Calu3 (cell line): ENCODE measurements around the gene WWTR1. TPM values are rescaled to one million over a fixed set of nuclear protein-coding genes. Genes with fewer than 3 reads are reported as not detected.
A peak's percentile ranks its signal among the peaks of the same experiment; 100 is the strongest.

Experiments
- BruUV-seq: library from RNA; stranded (reverse); fragments of 400-500 nt; replicated peaks from 2 replicates; lab custom pipeline; 2021; lab: Mats Ljungman, UMichigan
- CTCF ChIA-PET: fragments of 300-600 bp; sonication (Branson Sonifier 250); formaldehyde crosslinking; loops from one replicate; lab custom pipeline; 2022; ENCODE audit warnings: antibody characterized with exemption; lab: Charles Lee
- DNase-seq: peaks from one replicate; pipeline ENCODE4 v3.0.0; 2022
- H3K27ac Mint-ChIP-seq: one replicate; pipeline ENCODE4 v1.8.0; 2022; ENCODE audit warnings: mixed read lengths; ENCODE audit not compliant: unreplicated experiment
- H3K27me3 Mint-ChIP-seq: one replicate; pipeline ENCODE4 v1.8.0; 2022; ENCODE audit warnings: mixed read lengths; ENCODE audit not compliant: unreplicated experiment
- H3K36me3 Mint-ChIP-seq: one replicate; pipeline ENCODE4 v1.8.0; 2022; ENCODE audit warnings: mild to moderate bottlenecking, moderate library complexity, mixed read lengths; ENCODE audit not compliant: insufficient read depth, unreplicated experiment
- H3K4me1 Mint-ChIP-seq: one replicate; pipeline ENCODE4 v1.8.0; 2022; ENCODE audit warnings: mild to moderate bottlenecking, low read depth, mixed read lengths; ENCODE audit not compliant: unreplicated experiment
- H3K4me3 Mint-ChIP-seq: one replicate; pipeline ENCODE4 v1.8.0; 2022; ENCODE audit warnings: mild to moderate bottlenecking, low read depth, moderate library complexity, mixed read lengths; ENCODE audit not compliant: unreplicated experiment
- H3K9me3 Mint-ChIP-seq: one replicate; pipeline ENCODE4 v1.8.0; 2022; ENCODE audit warnings: low read depth, mixed read lengths; ENCODE audit not compliant: unreplicated experiment
- CTCF ChIP-seq: fragments of 200-600 bp; IDR thresholded peaks from one replicate; pipeline ENCODE4 v1.8.0; 2022; ENCODE audit warnings: antibody characterized with exemption; ENCODE audit not compliant: unreplicated experiment
- intact Hi-C: fragments of 100-400 bp; cut with micrococcal nuclease; formaldehyde crosslinking; loops from one replicate; pipeline ENCODE4 v1.10.0; 2022; ENCODE audit not compliant: unreplicated experiment
- total RNA-seq: library from RNA; stranded (reverse); gene quantifications from 2 replicates; pipeline ENCODE4 v1.2.3, GENCODE V29; 2022

Gene WWTR1
- total RNA-seq, 1 experiment from 2014 or later = 269 TPM

- intact Hi-C loops = no loop called here
- CTCF ChIA-PET = interaction anchor here (0.8 to 1.2 kb wide), 5 partner anchors 21 to 304 kb away, joined by 3 to 4 read pairs (median 3); partner anchors contain the start of genes COMMD2 and RNF13
Measured at GRCh38 chr3:149509526-149509925, 148.3 kb downstream of the WWTR1 start.

GRCh38 chr3:149507491-149508324, 150.1 kb downstream of the WWTR1 start:
- Mint-ChIP-seq H3K4me1 (peaks cover 34% of the 10 kb centered on the region), H3K4me3 (peak overlapping the region; percentile 6), H3K27ac (peak overlapping the region; percentile 32), H3K27me3 (no peaks in the 10 kb centered on the region), H3K36me3 (peaks cover 20% of the 10 kb centered on the region), H3K9me3 (no peaks in the 10 kb centered on the region)
- no peak for DNase-seq
- intact Hi-C loops = no loop called here
- no peak for TF ChIP-seq CTCF
- CTCF ChIA-PET = interaction anchor here (0.7 to 1.9 kb wide), 5 partner anchors 9 to 300 kb away, joined by 3 to 7 read pairs (median 3); no protein-coding TSS in a partner anchor
- BruUV-seq = no TSS peak

More at GRCh38 chr3:149509526-149509925, 148.3 kb downstream of the WWTR1 start:
- no peak overlapping the region for H3K4me3 Mint-ChIP-seq
- H3K4me1 Mint-ChIP-seq = peaks cover 38% of the 10 kb centered on the region
- no peaks in the 10 kb centered on the region for H3K9me3 Mint-ChIP-seq
- H3K27me3 Mint-ChIP-seq = no peaks in the 10 kb centered on the region
- peaks cover 22% of the 10 kb centered on the region for H3K36me3 Mint-ChIP-seq
- H3K27ac Mint-ChIP-seq = no peak overlapping the region
- no TSS peak for BruUV-seq
- no peak for TF ChIP-seq CTCF
- DNase-seq = no peak

GRCh38 chr3:149506965-149507364, 150.9 kb downstream of the WWTR1 start:
- intact Hi-C loops = no loop called here
- CTCF ChIA-PET = interaction anchor here (0.7 to 1.9 kb wide), 3 partner anchors 8 to 301 kb away, joined by 3 to 7 read pairs (median 4); no protein-coding TSS in a partner anchor
- Mint-ChIP-seq H3K9me3 (no peaks in the 10 kb centered on the region), H3K36me3 (peaks cover 20% of the 10 kb centered on the region), H3K27ac (peak overlapping the region; percentile 4), H3K27me3 (no peaks in the 10 kb centered on the region), H3K4me1 (peaks cover 26% of the 10 kb centered on the region), H3K4me3 (no peak overlapping the region)
- BruUV-seq = no TSS peak
- TF ChIP-seq CTCF = no peak
- DNase-seq = no peak

- DNase-seq = no peak
- H3K36me3 Mint-ChIP-seq = peaks cover 24% of the 10 kb centered on the region
- TF ChIP-seq CTCF = no peak
- peaks cover 24% of the 10 kb centered on the region for H3K4me1 Mint-ChIP-seq
- BruUV-seq = no TSS peak
- H3K27ac Mint-ChIP-seq = peak overlapping the region; percentile 4
- no peak overlapping the region for H3K4me3 Mint-ChIP-seq
- intact Hi-C loops = no loop called here
- CTCF ChIA-PET = interaction anchor here (1.2 to 1.7 kb wide), 2 partner anchors 18 to 265 kb away, joined by 4 to 5 read pairs; no protein-coding TSS in a partner anchor
- H3K27me3 Mint-ChIP-seq = no peaks in the 10 kb centered on the region
- H3K9me3 Mint-ChIP-seq = no peaks in the 10 kb centered on the region
Measured at GRCh38 chr3:149506540-149506939, 151.3 kb downstream of the WWTR1 start.
